Psoas muscle (tissue), 8 donors: Measurements from ENCODE around the gene ZNF544. TPM values are rescaled to one million over a fixed set of nuclear protein-coding genes. Genes with fewer than 3 reads are reported as not detected.

Experiments used
- ATAC-seq, 4 donors: fragments of 200-7000 bp; cut with Tn5 transposase; one replicate each; pipeline ENCODE4 v1.9.1; 2020; ENCODE audit warnings: moderate library complexity in 3 of 4, mild to moderate bottlenecking in 2 of 4
- DNase-seq, 2 donors: peaks; one replicate each; pipeline ENCODE4 v3.0.0-alpha.2; 2020
- H3K27ac ChIP-seq: fragments of 200-600 bp; one replicate; pipeline ENCODE4 v1.8.0; 2022
- H3K27me3 ChIP-seq, 3 donors: fragments of 200-600 bp in 1 of 3; one replicate each; pipeline versions ENCODE4 v1.6.1 to v1.8.0; 2013 to 2022; ENCODE audit warnings: low read length in 2 of 3, mild to moderate bottlenecking in 2 of 3, moderate library complexity in 1 of 3; ENCODE audit not compliant: insufficient read depth in 3 of 3
- H3K36me3 ChIP-seq, 2 donors: fragments of 200-600 bp in 1 of 2; one replicate each; pipeline versions ENCODE4 v1.6.1 to v1.8.0; 2013 to 2022; ENCODE audit warnings: low read depth in 1 of 2, mild to moderate bottlenecking in 1 of 2, moderate library complexity in 1 of 2; ENCODE audit not compliant: insufficient read depth in 1 of 2
- H3K4me1 ChIP-seq: fragments of 200-600 bp; one replicate; pipeline ENCODE4 v1.8.0; 2022
- H3K4me3 ChIP-seq: fragments of 200-600 bp; one replicate; pipeline ENCODE4 v1.8.0; 2022; ENCODE audit warnings: mild to moderate bottlenecking
- H3K9me3 ChIP-seq: fragments of 200-600 bp; one replicate; pipeline ENCODE4 v1.8.0; 2022
- CTCF ChIP-seq: fragments of 200-600 bp; IDR thresholded peaks from one replicate; pipeline ENCODE4 v1.8.0; 2022; ENCODE audit warnings: antibody characterized with exemption
- WGBS, 3 donors: extraction: QIAGEN DNeasy Blood & Tissue Kit; methylation state at CpG; one replicate each; pipeline versions ENCODE4 v1.1.6 to v1.1.7; 2013; 5-methylcytosine and 5-hydroxymethylcytosine counted together
- intact Hi-C, 2 donors: fragments of 100-400 bp; cut with DNase I; formaldehyde crosslinking; loops; one replicate each; pipeline versions ENCODE4 v1.11.0 to v1.14.2; 2022
- polyA plus RNA-seq, 3 donors: library from polyadenylated mRNA; stranded (reverse); fragments of 200-250 nt; gene quantifications; one replicate each; pipeline ENCODE4 v1.2.3, GENCODE V29; 2013
- total RNA-seq, 4 donors: library from RNA; stranded (reverse); fragmentation: NEBNext Ultra II Directional in 2 of 4; extraction: Animal tissue kit (Norgen Biotek cat#: 25700) in 2 of 4; gene quantifications; one replicate each; pipeline versions ENCODE4 v1.2.1 to v1.2.4, GENCODE V29; 2021 to 2023
- donor health status: healthy with polysubstance abuse.
- donor health status: DM: no; HTN: no; CAD: no; lungs with moderate emphysema.
- donor health status: Bipolar disorder and iron deficiency.
- donor health status: healthy.
- donor health status: DM: yes; HTN: yes; CAD: no.
- donor health status: DM: no; HTN: no; CAD: no.
- donor health status: DM: no; HTN: no; CAD: no.
- donor health status: DM: yes; HTN: yes; CAD: no.

The ZNF544 gene
- total and polyA plus RNA-seq, 7 donors = 2.4 to 15.3 (median 5.1) TPM

GRCh38 chr19:58261600-58261967 is 32.9 kb downstream of the ZNF544 start:
- H3K36me3 ChIP-seq = peaks cover 34 to 52% of the 10 kb centered on the region in 2 donors
- peaks cover 98% of the 10 kb centered on the region for H3K9me3 ChIP-seq
- no peak for TF ChIP-seq CTCF
- H3K4me1 ChIP-seq = no peaks in the 10 kb centered on the region
- WGBS, 3 donors = 96 to 99% (median 98%) methylated on average over 3 of the region's 3 CpGs
- no peak overlapping the region for H3K4me3 ChIP-seq
- intact Hi-C loops = no loop called here
- no peak overlapping the region for H3K27ac ChIP-seq
- ATAC-seq (no peak), DNase-seq (no peak)
- no peaks in the 10 kb centered on the region for H3K27me3 ChIP-seq

GRCh38 chr19:58261968-58262921 is 33.5 kb downstream of the ZNF544 start:
- TF ChIP-seq CTCF = no peak
- Histone ChIP-seq H3K4me3 (no peak overlapping the region), H3K27me3 (no peaks in the 10 kb centered on the region), H3K36me3 (peaks cover 29 to 49% of the 10 kb centered on the region in 2 donors), H3K4me1 (no peaks in the 10 kb centered on the region), H3K27ac (no peak overlapping the region), H3K9me3 (peaks cover 98% of the 10 kb centered on the region)
- intact Hi-C loops = no loop called here
- ATAC-seq = no peak
- no peak for DNase-seq
- 98% methylated on average over 19 of the region's 19 CpGs for WGBS, 3 donors

DNA sequence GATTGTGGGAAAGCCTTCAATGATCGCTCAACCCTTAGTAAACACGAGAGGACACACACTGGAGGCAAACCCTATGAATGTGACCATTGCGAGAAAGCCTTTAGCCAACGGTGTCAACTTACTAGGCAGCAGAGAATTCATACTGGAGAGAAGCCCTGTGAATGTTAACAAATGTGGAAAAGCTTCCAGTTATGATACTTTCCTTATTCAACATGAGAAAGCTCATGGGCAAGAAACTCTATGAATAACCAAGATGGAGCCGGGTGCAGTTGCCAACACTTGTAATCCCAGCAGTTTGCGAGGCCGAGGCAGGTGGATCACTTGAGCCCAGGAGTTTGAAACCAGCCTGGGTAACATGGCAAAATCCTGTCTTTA is 34.2 kb downstream of the ZNF544 start:
- WGBS, 3 donors = 97 to 99% (median 97%) methylated on average over 7 of the region's 7 CpGs
- H3K27me3 ChIP-seq = no peaks in the 10 kb centered on the region
- peaks cover 29 to 43% of the 10 kb centered on the region in 2 donors for H3K36me3 ChIP-seq
- ATAC-seq = no peak
- intact Hi-C loops = no loop called here
- TF ChIP-seq CTCF = no peak
- H3K4me1 ChIP-seq = no peaks in the 10 kb centered on the region
- no peak overlapping the region for H3K4me3 ChIP-seq
- no peak overlapping the region for H3K27ac ChIP-seq
- H3K9me3 ChIP-seq = peaks cover 96% of the 10 kb centered on the region
- DNase-seq = no peak

GRCh38 chr19:58265100-58265499 is 36.4 kb downstream of the ZNF544 start:
- intact Hi-C loops = no loop called here

More at GRCh38 chr19:58265100-58265499, 36.4 kb downstream of the ZNF544 start:
- Histone ChIP-seq H3K4me3 (no peak overlapping the region), H3K36me3 (peaks cover 16 to 29% of the 10 kb centered on the region in 2 donors), H3K27ac (no peak overlapping the region), H3K4me1 (no peaks in the 10 kb centered on the region), H3K27me3 (no peaks in the 10 kb centered on the region), H3K9me3 (peaks cover 98% of the 10 kb centered on the region)
- TF ChIP-seq CTCF = no peak
- 99 to 100% (median 100%) methylated on average over 3 of the region's 3 CpGs for WGBS, 3 donors
- no peak for DNase-seq
- ATAC-seq = no peak
